ENCODE data around the gene BRF1. TPM values are rescaled to one million over a fixed set of nuclear protein-coding genes. Genes with fewer than 3 reads are reported as not detected.

BRF1 gene
- total RNA-seq, 1 experiment from 2014 or later = 26.4 TPM

DNA sequence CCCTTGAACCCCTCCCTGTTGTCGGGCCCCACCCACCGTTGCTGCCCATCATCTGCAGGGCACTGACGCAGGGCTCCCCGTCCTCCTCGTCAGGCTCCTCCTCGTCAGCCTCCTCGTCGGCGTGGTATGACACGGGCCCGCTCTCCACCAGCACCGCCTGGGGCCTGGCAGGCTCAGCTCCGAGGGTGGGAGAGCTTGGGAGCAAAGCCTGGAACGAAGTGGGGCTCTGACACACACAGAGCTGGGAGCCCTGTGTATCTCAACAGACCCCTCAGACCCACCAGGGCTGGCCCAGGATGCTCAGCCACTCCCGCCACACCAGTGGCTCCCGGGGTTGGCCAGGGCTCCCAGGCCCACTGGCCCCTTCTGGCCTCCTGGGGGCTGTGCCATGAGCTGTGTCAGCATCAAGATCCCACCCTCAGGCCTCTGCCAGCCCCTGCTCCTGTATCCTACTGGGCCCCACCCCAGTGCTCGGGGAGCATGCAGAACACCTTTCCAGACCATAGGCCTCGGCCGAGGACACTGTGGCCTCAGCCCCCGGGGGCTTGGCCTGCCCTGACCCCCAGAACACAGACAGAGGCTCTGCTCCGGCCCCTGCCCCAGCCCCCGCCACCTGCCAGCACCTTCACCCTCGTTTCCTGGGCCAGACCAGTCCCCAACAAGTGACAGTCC is 89.6 kb downstream of the BRF1 start:
- H3K36me3 Mint-ChIP-seq = peaks cover 5% of the 10 kb centered on the region; the same call in 1 of the 2 replicates
- H3K27ac Mint-ChIP-seq = no peak overlapping the region
- peaks cover 9% of the 10 kb centered on the region for H3K9me3 Mint-ChIP-seq
- H3K27me3 Mint-ChIP-seq (ENCODE audit: low read depth) = no peaks in the 10 kb centered on the region
- H3K4me3 Mint-ChIP-seq = no peak overlapping the region
- no peak for TF ChIP-seq ERG (CRISPR knock-in tag; IDR thresholded peaks at IDR 0.05)
- CTCF ChIA-PET = no interaction called here
- ATAC-seq (no peak), DNase-seq (ENCODE audit: low spot score) (no peak)
- H3K4me1 Mint-ChIP-seq = no peaks in the 10 kb centered on the region
- POLR2A ChIA-PET = no interaction called here

DNA sequence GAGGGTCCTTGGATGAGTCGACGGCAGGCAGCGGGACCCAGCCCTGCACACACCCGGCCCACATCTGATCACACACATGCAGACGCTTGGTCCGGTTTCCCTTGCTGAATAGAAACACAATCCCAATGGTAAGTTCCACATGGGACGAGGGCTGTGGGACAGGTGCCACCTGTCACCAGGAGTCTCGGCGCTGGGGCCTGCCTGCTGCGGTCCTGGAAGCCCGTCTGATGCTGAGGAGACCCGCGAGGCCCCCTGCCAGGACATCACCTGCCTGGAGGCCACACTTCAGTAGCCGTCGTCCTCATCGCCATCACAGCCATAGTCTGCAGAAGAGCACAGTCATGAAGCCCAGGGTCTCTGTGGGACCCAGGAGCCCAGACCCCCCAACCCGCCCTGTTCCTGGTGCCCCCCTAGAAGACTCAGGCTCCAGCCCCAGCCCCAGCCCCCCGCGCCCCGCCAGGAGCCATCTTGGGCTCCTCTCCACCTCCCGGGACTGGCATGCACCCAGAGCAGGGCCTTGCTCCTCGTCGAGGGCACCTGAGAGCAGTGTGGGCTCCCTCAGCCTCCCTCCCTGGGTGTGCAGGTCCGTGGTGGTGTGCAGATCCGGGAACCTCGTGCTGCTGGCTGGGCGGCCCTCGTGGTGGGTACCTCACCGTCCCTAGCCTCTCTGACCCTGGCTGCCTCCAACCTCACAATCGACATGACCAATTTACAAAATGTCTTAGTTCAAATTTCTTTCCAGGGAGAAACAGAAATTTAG is 90.4 kb downstream of the BRF1 start:
- ATAC-seq = no peak
- no peak overlapping the region for H3K4me3 Mint-ChIP-seq
- H3K9me3 Mint-ChIP-seq = peaks cover 4% of the 10 kb centered on the region
- ChIA-PET CTCF (interaction anchor here (1.2 kb wide), 1 partner anchor 10 kb away, joined by 3 read pairs; no protein-coding TSS in a partner anchor), POLR2A (no interaction called here)
- no peak for DNase-seq (ENCODE audit: low spot score)
- H3K36me3 Mint-ChIP-seq = no peaks in the 10 kb centered on the region
- H3K27ac Mint-ChIP-seq = no peak overlapping the region
- no peaks in the 10 kb centered on the region for H3K4me1 Mint-ChIP-seq
- H3K27me3 Mint-ChIP-seq (ENCODE audit: low read depth) = no peaks in the 10 kb centered on the region
- TF ChIP-seq KAT7 (CRISPR knock-in tag; IDR thresholded peaks at IDR 0.05; ENCODE audit: borderline replicate concordance) = no peak
- TF ChIP-seq SMAD3 (CRISPR knock-in tag; IDR thresholded peaks at IDR 0.05; ENCODE audit: borderline replicate concordance) = no peak
- no peak for TF ChIP-seq ARID4B (CRISPR knock-in tag; IDR thresholded peaks at IDR 0.05; ENCODE audit: borderline replicate concordance)
- TF ChIP-seq NR1H2 (CRISPR knock-in tag; IDR thresholded peaks at IDR 0.05) = no peak
- TF ChIP-seq PRRX2 (CRISPR knock-in tag; IDR thresholded peaks at IDR 0.05) = no peak
- TF ChIP-seq, protein P1, sequence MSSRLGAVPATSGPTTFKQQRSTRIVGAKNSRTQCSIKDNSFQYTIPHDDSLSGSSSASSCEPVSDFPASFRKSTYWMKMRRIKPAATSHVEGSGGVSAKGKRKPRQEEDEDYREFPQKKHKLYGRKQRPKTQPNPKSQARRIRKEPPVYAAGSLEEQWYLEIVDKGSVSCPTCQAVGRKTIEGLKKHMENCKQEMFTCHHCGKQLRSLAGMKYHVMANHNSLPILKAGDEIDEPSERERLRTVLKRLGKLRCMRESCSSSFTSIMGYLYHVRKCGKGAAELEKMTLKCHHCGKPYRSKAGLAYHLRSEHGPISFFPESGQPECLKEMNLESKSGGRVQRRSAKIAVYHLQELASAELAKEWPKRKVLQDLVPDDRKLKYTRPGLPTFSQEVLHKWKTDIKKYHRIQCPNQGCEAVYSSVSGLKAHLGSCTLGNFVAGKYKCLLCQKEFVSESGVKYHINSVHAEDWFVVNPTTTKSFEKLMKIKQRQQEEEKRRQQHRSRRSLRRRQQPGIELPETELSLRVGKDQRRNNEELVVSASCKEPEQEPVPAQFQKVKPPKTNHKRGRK (CRISPR knock-in tag; IDR thresholded peaks at IDR 0.05; ENCODE audit: borderline replicate concordance) = no peak
- TF ChIP-seq ZSCAN18 (CRISPR knock-in tag; IDR thresholded peaks at IDR 0.05) = no peak
- TF ChIP-seq, protein P2, sequence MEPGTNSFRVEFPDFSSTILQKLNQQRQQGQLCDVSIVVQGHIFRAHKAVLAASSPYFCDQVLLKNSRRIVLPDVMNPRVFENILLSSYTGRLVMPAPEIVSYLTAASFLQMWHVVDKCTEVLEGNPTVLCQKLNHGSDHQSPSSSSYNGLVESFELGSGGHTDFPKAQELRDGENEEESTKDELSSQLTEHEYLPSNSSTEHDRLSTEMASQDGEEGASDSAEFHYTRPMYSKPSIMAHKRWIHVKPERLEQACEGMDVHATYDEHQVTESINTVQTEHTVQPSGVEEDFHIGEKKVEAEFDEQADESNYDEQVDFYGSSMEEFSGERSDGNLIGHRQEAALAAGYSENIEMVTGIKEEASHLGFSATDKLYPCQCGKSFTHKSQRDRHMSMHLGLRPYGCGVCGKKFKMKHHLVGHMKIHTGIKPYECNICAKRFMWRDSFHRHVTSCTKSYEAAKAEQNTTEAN (CRISPR knock-in tag; IDR thresholded peaks at IDR 0.05) = no peak
- no peak for TF ChIP-seq GABPB1 (CRISPR knock-in tag; IDR thresholded peaks at IDR 0.05)
- TF ChIP-seq ATF2 (CRISPR knock-in tag; IDR thresholded peaks at IDR 0.05; ENCODE audit: borderline replicate concordance, low read depth) = no peak
- no peak for TF ChIP-seq ZNF425 (CRISPR knock-in tag; conservative IDR thresholded peaks at IDR 0.05)
- TF ChIP-seq CREM (CRISPR knock-in tag; IDR thresholded peaks at IDR 0.05) = no peak
- TF ChIP-seq SMAD4 (CRISPR knock-in tag; IDR thresholded peaks at IDR 0.05) = no peak
- TF ChIP-seq SP1 (CRISPR knock-in tag; conservative IDR thresholded peaks at IDR 0.05) = no peak
- TF ChIP-seq, protein P3, sequence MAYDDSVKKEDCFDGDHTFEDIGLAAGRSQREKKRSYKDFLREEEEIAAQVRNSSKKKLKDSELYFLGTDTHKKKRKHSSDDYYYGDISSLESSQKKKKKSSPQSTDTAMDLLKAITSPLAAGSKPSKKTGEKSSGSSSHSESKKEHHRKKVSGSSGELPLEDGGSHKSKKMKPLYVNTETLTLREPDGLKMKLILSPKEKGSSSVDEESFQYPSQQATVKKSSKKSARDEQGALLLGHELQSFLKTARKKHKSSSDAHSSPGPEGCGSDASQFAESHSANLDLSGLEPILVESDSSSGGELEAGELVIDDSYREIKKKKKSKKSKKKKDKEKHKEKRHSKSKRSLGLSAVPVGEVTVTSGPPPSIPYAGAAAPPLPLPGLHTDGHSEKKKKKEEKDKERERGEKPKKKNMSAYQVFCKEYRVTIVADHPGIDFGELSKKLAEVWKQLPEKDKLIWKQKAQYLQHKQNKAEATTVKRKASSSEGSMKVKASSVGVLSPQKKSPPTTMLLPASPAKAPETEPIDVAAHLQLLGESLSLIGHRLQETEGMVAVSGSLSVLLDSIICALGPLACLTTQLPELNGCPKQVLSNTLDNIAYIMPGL (CRISPR knock-in tag; IDR thresholded peaks at IDR 0.05) = no peak
- no peak for TF ChIP-seq HMGA2 (CRISPR knock-in tag; IDR thresholded peaks at IDR 0.05)

All from WTC11 (cell line).